ENCODE results near the gene GTF3C2. TPM values are rescaled to one million over a fixed set of nuclear protein-coding genes. Genes with fewer than 3 reads are reported as not detected.

GTF3C2 gene
- total RNA-seq, 2 experiments from 2014 or later, result 62.9 to 72.3 TPM

GRCh38 chr2:27314709-27315108 lies 41.9 kb downstream of the GTF3C2 start:
- no peaks in the 10 kb centered on the region for H3K27me3 Mint-ChIP-seq (ENCODE audit: low read depth)
- no peak overlapping the region for H3K4me3 Mint-ChIP-seq
- H3K27ac Mint-ChIP-seq, result no peak overlapping the region
- no peaks in the 10 kb centered on the region for H3K9me3 Mint-ChIP-seq
- H3K36me3 Mint-ChIP-seq (ENCODE audit: low read depth), result peaks cover 23% of the 10 kb centered on the region
- CTCF ChIA-PET, result interaction anchor here (0.8 to 1.8 kb wide), 3 partner anchors 9 to 67 kb away, joined by 3 to 6 read pairs (median 4); no protein-coding TSS in a partner anchor
- no peak for DNase-seq
- intact Hi-C loops (cut with micrococcal nuclease), result no loop called here
- H3K4me1 Mint-ChIP-seq (ENCODE audit: low read depth), result no peaks in the 10 kb centered on the region

- DNase-seq, result no peak
- Mint-ChIP-seq H3K4me1 (ENCODE audit: low read depth) (no peaks in the 10 kb centered on the region), H3K9me3 (no peaks in the 10 kb centered on the region), H3K36me3 (ENCODE audit: low read depth) (peaks cover 28% of the 10 kb centered on the region), H3K4me3 (no peak overlapping the region), H3K27ac (no peak overlapping the region), H3K27me3 (ENCODE audit: low read depth) (no peaks in the 10 kb centered on the region)
- intact Hi-C loops (cut with micrococcal nuclease), result no loop called here
- CTCF ChIA-PET, result interaction anchor here (0.8 to 1.8 kb wide), 3 partner anchors 8 to 66 kb away, joined by 3 to 6 read pairs (median 4); no protein-coding TSS in a partner anchor
These were observed 42.5 kb downstream of the GTF3C2 start for GRCh38 chr2:27313882-27314645.

GRCh38 chr2:27312152-27312551 lies 44.4 kb downstream of the GTF3C2 start:
- CTCF ChIA-PET, result interaction anchor here (1.0 to 1.3 kb wide), 2 partner anchors 10 to 29 kb away, joined by 4 to 6 read pairs; no protein-coding TSS in a partner anchor
- Mint-ChIP-seq H3K4me3 (no peak overlapping the region), H3K4me1 (ENCODE audit: low read depth) (peaks cover 2% of the 10 kb centered on the region), H3K9me3 (no peaks in the 10 kb centered on the region), H3K27me3 (ENCODE audit: low read depth) (no peaks in the 10 kb centered on the region), H3K36me3 (ENCODE audit: low read depth) (peaks cover 31% of the 10 kb centered on the region), H3K27ac (no peak overlapping the region)
- no peak for DNase-seq
- intact Hi-C loops (cut with micrococcal nuclease), result no loop called here

GRCh38 chr2:27309651-27310050 lies 46.9 kb downstream of the GTF3C2 start:
- H3K4me1 Mint-ChIP-seq (ENCODE audit: low read depth), result peaks cover 7% of the 10 kb centered on the region
- H3K27me3 Mint-ChIP-seq (ENCODE audit: low read depth), result peaks cover 12% of the 10 kb centered on the region
- intact Hi-C loops (cut with micrococcal nuclease), result loop anchor here (10.0 kb wide), 1 partner anchor 465 kb away; the partner anchor contains the start of gene DPYSL5
- H3K9me3 Mint-ChIP-seq, result no peaks in the 10 kb centered on the region
- peaks cover 29% of the 10 kb centered on the region for H3K36me3 Mint-ChIP-seq (ENCODE audit: low read depth)
- CTCF ChIA-PET, result no interaction called here
- no peak overlapping the region for H3K27ac Mint-ChIP-seq
- DNase-seq, result no peak
- no peak overlapping the region for H3K4me3 Mint-ChIP-seq

- Mint-ChIP-seq H3K27ac (no peak within 1 kb of the TSS), H3K4me3 (no peak within 1 kb of the TSS), H3K4me1 (ENCODE audit: low read depth) (peaks cover 7% of the 10 kb centered on the region), H3K9me3 (no peaks in the 10 kb centered on the region), H3K36me3 (ENCODE audit: low read depth) (peaks cover 29% of the 10 kb centered on the region), H3K27me3 (ENCODE audit: low read depth) (peaks cover 12% of the 10 kb centered on the region)
- DNase-seq, result no peak
- intact Hi-C loops (cut with micrococcal nuclease), result loop anchor here (10.0 kb wide), 1 partner anchor 464 kb away; the partner anchor contains the start of gene DPYSL5
- CTCF ChIA-PET, result no interaction called here
These were observed 48.1 kb downstream of the GTF3C2 start, which contains the start of gene UCN for GRCh38 chr2:27308359-27308881. Gene UCN, minus strand, starts transcription at chr2:27308445. Its CDS starts 550 bp downstream, at chr2:27307895.

- no peak for DNase-seq
- Mint-ChIP-seq H3K4me3 (no peak overlapping the region), H3K27ac (no peak overlapping the region), H3K4me1 (ENCODE audit: low read depth) (peaks cover 10% of the 10 kb centered on the region), H3K36me3 (ENCODE audit: low read depth) (peaks cover 29% of the 10 kb centered on the region), H3K9me3 (no peaks in the 10 kb centered on the region), H3K27me3 (ENCODE audit: low read depth) (peaks cover 12% of the 10 kb centered on the region)
- intact Hi-C loops (cut with micrococcal nuclease), result loop anchor here (10.0 kb wide), 1 partner anchor 463 kb away; the partner anchor contains the start of gene DPYSL5
- CTCF ChIA-PET, result no interaction called here
These were observed 48.8 kb downstream of the GTF3C2 start for GRCh38 chr2:27307545-27308358.

- peaks cover 24% of the 10 kb centered on the region for H3K36me3 Mint-ChIP-seq (ENCODE audit: low read depth)
- H3K27ac Mint-ChIP-seq, result no peak overlapping the region
- intact Hi-C loops (cut with micrococcal nuclease), result loop anchor here (10.0 kb wide), 1 partner anchor 462 kb away; the partner anchor contains the start of gene DPYSL5
- no peak for DNase-seq
- H3K27me3 Mint-ChIP-seq (ENCODE audit: low read depth), result peaks cover 12% of the 10 kb centered on the region
- CTCF ChIA-PET, result no interaction called here
- no peaks in the 10 kb centered on the region for H3K9me3 Mint-ChIP-seq
- no peak overlapping the region for H3K4me3 Mint-ChIP-seq
- peaks cover 12% of the 10 kb centered on the region for H3K4me1 Mint-ChIP-seq (ENCODE audit: low read depth)
These were observed 49.3 kb downstream of the GTF3C2 start for GRCh38 chr2:27307287-27307544.

GRCh38 chr2:27306573-27307286 lies 49.8 kb downstream of the GTF3C2 start:
- H3K27me3 Mint-ChIP-seq (ENCODE audit: low read depth), result peaks cover 12% of the 10 kb centered on the region
- peak overlapping the region; percentile 53 for H3K4me3 Mint-ChIP-seq
- CTCF ChIA-PET, result no interaction called here
- H3K27ac Mint-ChIP-seq, result no peak overlapping the region
- DNase-seq, result peak; percentile 34
- H3K9me3 Mint-ChIP-seq, result no peaks in the 10 kb centered on the region
- intact Hi-C loops (cut with micrococcal nuclease), result loop anchor here (10.0 kb wide), 1 partner anchor 462 kb away; the partner anchor contains the start of gene DPYSL5
- H3K4me1 Mint-ChIP-seq (ENCODE audit: low read depth), result peaks cover 12% of the 10 kb centered on the region
- H3K36me3 Mint-ChIP-seq (ENCODE audit: low read depth), result peaks cover 23% of the 10 kb centered on the region

GRCh38 chr2:27306136-27306535 lies 50.4 kb downstream of the GTF3C2 start:
- peak overlapping the region; percentile 12 for H3K4me3 Mint-ChIP-seq
- H3K36me3 Mint-ChIP-seq (ENCODE audit: low read depth), result peaks cover 17% of the 10 kb centered on the region
- CTCF ChIA-PET, result interaction anchor here (1.0 kb wide), 1 partner anchor 9 kb away, joined by 3 read pairs; no protein-coding TSS in a partner anchor
- DNase-seq, result no peak
- intact Hi-C loops (cut with micrococcal nuclease), result loop anchor here (10.0 kb wide), 1 partner anchor 461 kb away; the partner anchor contains the start of gene DPYSL5
- H3K27ac Mint-ChIP-seq, result no peak overlapping the region
- H3K9me3 Mint-ChIP-seq, result no peaks in the 10 kb centered on the region
- H3K27me3 Mint-ChIP-seq (ENCODE audit: low read depth), result peaks cover 12% of the 10 kb centered on the region
- peaks cover 12% of the 10 kb centered on the region for H3K4me1 Mint-ChIP-seq (ENCODE audit: low read depth)

- Mint-ChIP-seq H3K4me1 (ENCODE audit: low read depth) (peaks cover 12% of the 10 kb centered on the region), H3K4me3 (no peak overlapping the region)
- intact Hi-C loops (cut with micrococcal nuclease), result loop anchor here (10.0 kb wide), 1 partner anchor 461 kb away; the partner anchor contains the start of gene DPYSL5
These were observed 51.0 kb downstream of the GTF3C2 start for GRCh38 chr2:27305516-27305915.

GRCh38 chr2:27304488-27305240 lies 51.9 kb downstream of the GTF3C2 start:
- Mint-ChIP-seq H3K27ac (no peak overlapping the region), H3K4me3 (no peak overlapping the region), H3K27me3 (ENCODE audit: low read depth) (peaks cover 12% of the 10 kb centered on the region), H3K4me1 (ENCODE audit: low read depth) (peaks cover 12% of the 10 kb centered on the region), H3K9me3 (no peaks in the 10 kb centered on the region), H3K36me3 (ENCODE audit: low read depth) (peaks cover 9% of the 10 kb centered on the region)
- CTCF ChIA-PET, result interaction anchor here (0.7 to 2.7 kb wide), 5 partner anchors 10 to 218 kb away, joined by 3 to 12 read pairs (median 3); partner anchors contain the start of gene KHK
- intact Hi-C loops (cut with micrococcal nuclease), result loop anchor here (5.0 to 10.0 kb wide), 3 partner anchors 42 to 460 kb away; partner anchors contain the start of genes DPYSL5 and SLC30A3
- no peak for DNase-seq

More at GRCh38 chr2:27305516-27305915, 51.0 kb downstream of the GTF3C2 start:
- Mint-ChIP-seq H3K36me3 (ENCODE audit: low read depth) (peaks cover 15% of the 10 kb centered on the region), H3K27ac (no peak overlapping the region), H3K27me3 (ENCODE audit: low read depth) (peaks cover 12% of the 10 kb centered on the region), H3K9me3 (no peaks in the 10 kb centered on the region)
- no peak for DNase-seq
- CTCF ChIA-PET, result interaction anchor here (0.7 to 1.0 kb wide), 2 partner anchors 9 to 219 kb away, joined by 3 read pairs; partner anchors contain the start of gene KHK

Data from activated naive CD4-positive, alpha-beta T cell treated with anti-CD3 and anti-CD28 coated beads for 36 hours (primary cell).